ENCODE results near the gene DPP7.

DPP7 gene

DNA sequence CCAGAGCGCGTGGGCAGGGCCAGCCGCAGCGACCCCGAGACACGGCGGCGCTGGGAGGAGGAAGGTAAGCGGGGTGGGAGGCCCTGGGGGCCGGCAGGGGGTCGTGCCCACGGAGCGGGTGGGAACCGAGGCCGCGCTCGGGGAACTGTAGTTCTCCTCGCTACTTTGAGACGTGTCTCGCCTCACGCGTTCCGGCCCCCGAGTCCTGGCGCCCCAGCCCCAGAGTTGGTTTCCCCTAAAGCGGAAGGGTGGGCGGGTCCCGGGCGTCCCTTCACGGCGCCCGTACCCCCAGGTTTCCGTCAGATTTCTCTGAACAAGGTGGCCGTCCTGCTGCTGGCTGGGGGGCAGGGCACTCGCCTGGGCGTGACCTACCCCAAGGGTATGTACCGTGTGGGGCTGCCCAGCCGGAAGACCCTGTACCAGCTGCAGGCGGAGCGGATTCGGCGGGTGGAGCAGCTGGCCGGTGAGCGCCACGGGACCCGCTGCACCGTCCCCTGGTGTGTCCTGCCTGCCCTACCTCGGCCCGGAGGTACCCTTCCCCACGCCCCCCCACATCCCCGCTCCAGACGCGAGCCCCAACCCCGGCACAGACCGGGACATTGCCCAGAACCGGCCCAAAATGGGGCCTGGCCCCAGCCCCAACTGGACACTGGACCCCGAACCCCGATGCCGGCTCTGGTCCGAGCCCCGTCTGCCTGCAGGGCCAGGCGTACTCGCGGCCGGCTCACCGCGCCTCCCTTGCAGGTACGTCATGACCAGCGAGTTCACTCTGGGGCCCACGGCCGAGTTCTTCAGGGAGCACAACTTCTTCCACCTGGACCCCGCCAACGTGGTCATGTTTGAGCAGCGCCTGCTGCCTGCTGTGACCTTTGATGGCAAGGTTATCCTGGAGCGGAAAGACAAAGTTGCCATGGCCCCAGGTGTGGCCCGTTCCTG is 36.5 kb downstream of the DPP7 start (continued):
- TF ChIP-seq, protein P1, sequence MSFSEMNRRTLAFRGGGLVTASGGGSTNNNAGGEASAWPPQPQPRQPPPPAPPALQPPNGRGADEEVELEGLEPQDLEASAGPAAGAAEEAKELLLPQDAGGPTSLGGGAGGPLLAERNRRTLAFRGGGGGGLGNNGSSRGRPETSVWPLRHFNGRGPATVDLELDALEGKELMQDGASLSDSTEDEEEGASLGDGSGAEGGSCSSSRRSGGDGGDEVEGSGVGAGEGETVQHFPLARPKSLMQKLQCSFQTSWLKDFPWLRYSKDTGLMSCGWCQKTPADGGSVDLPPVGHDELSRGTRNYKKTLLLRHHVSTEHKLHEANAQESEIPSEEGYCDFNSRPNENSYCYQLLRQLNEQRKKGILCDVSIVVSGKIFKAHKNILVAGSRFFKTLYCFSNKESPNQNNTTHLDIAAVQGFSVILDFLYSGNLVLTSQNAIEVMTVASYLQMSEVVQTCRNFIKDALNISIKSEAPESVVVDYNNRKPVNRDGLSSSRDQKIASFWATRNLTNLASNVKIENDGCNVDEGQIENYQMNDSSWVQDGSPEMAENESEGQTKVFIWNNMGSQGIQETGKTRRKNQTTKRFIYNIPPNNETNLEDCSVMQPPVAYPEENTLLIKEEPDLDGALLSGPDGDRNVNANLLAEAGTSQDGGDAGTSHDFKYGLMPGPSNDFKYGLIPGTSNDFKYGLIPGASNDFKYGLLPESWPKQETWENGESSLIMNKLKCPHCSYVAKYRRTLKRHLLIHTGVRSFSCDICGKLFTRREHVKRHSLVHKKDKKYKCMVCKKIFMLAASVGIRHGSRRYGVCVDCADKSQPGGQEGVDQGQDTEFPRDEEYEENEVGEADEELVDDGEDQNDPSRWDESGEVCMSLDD (tag by site-specific recombination; IDR thresholded peaks at IDR 0.05) = peak; percentile 59; the same call in 1 of the 2 replicates
- TF ChIP-seq HOXD13 (CRISPR knock-in tag; IDR thresholded peaks at IDR 0.05; ENCODE audit: borderline replicate concordance) (no peak), ZFHX2 (tag by site-specific recombination; conservative IDR thresholded peaks at IDR 0.05) (peak; percentile 73), ZNF169 (tag by site-specific recombination; IDR thresholded peaks at IDR 0.05) (no peak), ZNF112 (tag by site-specific recombination; IDR thresholded peaks at IDR 0.05) (no peak), MYNN (tag by site-specific recombination; IDR thresholded peaks at IDR 0.05; ENCODE audit: borderline replicate concordance) (no peak), YY1 (tag by site-specific recombination; IDR thresholded peaks at IDR 0.05) (no peak), ZNF624 (tag by site-specific recombination; IDR thresholded peaks at IDR 0.05) (no peak), ZNF548 (tag by site-specific recombination; IDR thresholded peaks at IDR 0.05) (no peak), SP2 (tag by site-specific recombination; IDR thresholded peaks at IDR 0.05) (0 out of 2 replicates have a peak, but pooled peaks have one; percentile 9), ZNF596 (tag by site-specific recombination; IDR thresholded peaks at IDR 0.05) (no peak), ZBTB21 (tag by site-specific recombination; IDR thresholded peaks at IDR 0.05) (no peak), GLI2 (tag by site-specific recombination; IDR thresholded peaks at IDR 0.05; ENCODE audit: borderline replicate concordance, low read depth) (no peak), ZFP41 (tag by site-specific recombination; IDR thresholded peaks at IDR 0.05; ENCODE audit: borderline replicate concordance) (no peak), GLIS2 (tag by site-specific recombination; IDR thresholded peaks at IDR 0.05) (peak; percentile 54), REPIN1 (tag by site-specific recombination; IDR thresholded peaks at IDR 0.05; ENCODE audit: low read depth) (no peak), ZSCAN23 (tag by site-specific recombination; IDR thresholded peaks at IDR 0.05) (no peak), SP3 (tag by site-specific recombination; IDR thresholded peaks at IDR 0.05) (0 out of 2 replicates have a peak, but pooled peaks have one; percentile 15), ZNF423 (tag by site-specific recombination; IDR thresholded peaks at IDR 0.05) (no peak)
- TF ChIP-seq, protein P2, sequence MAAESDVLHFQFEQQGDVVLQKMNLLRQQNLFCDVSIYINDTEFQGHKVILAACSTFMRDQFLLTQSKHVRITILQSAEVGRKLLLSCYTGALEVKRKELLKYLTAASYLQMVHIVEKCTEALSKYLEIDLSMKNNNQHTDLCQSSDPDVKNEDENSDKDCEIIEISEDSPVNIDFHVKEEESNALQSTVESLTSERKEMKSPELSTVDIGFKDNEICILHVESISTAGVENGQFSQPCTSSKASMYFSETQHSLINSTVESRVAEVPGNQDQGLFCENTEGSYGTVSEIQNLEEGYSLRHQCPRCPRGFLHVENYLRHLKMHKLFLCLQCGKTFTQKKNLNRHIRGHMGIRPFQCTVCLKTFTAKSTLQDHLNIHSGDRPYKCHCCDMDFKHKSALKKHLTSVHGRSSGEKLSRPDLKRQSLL (tag by site-specific recombination; IDR thresholded peaks at IDR 0.05) = no peak
- TF ChIP-seq, protein P3, sequence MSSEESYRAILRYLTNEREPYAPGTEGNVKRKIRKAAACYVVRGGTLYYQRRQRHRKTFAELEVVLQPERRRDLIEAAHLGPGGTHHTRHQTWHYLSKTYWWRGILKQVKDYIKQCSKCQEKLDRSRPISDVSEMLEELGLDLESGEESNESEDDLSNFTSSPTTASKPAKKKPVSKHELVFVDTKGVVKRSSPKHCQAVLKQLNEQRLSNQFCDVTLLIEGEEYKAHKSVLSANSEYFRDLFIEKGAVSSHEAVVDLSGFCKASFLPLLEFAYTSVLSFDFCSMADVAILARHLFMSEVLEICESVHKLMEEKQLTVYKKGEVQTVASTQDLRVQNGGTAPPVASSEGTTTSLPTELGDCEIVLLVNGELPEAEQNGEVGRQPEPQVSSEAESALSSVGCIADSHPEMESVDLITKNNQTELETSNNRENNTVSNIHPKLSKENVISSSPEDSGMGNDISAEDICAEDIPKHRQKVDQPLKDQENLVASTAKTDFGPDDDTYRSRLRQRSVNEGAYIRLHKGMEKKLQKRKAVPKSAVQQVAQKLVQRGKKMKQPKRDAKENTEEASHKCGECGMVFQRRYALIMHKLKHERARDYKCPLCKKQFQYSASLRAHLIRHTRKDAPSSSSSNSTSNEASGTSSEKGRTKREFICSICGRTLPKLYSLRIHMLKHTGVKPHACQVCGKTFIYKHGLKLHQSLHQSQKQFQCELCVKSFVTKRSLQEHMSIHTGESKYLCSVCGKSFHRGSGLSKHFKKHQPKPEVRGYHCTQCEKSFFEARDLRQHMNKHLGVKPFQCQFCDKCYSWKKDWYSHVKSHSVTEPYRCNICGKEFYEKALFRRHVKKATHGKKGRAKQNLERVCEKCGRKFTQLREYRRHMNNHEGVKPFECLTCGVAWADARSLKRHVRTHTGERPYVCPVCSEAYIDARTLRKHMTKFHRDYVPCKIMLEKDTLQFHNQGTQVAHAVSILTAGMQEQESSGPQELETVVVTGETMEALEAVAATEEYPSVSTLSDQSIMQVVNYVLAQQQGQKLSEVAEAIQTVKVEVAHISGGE (tag by site-specific recombination; conservative IDR thresholded peaks at IDR 0.05; ENCODE audit: low read depth) = no peak
- TF ChIP-seq, protein P4, sequence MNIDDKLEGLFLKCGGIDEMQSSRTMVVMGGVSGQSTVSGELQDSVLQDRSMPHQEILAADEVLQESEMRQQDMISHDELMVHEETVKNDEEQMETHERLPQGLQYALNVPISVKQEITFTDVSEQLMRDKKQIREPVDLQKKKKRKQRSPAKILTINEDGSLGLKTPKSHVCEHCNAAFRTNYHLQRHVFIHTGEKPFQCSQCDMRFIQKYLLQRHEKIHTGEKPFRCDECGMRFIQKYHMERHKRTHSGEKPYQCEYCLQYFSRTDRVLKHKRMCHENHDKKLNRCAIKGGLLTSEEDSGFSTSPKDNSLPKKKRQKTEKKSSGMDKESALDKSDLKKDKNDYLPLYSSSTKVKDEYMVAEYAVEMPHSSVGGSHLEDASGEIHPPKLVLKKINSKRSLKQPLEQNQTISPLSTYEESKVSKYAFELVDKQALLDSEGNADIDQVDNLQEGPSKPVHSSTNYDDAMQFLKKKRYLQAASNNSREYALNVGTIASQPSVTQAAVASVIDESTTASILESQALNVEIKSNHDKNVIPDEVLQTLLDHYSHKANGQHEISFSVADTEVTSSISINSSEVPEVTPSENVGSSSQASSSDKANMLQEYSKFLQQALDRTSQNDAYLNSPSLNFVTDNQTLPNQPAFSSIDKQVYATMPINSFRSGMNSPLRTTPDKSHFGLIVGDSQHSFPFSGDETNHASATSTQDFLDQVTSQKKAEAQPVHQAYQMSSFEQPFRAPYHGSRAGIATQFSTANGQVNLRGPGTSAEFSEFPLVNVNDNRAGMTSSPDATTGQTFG (tag by site-specific recombination; IDR thresholded peaks at IDR 0.05; ENCODE audit: borderline replicate concordance) = no peak
- TF ChIP-seq, protein P5, sequence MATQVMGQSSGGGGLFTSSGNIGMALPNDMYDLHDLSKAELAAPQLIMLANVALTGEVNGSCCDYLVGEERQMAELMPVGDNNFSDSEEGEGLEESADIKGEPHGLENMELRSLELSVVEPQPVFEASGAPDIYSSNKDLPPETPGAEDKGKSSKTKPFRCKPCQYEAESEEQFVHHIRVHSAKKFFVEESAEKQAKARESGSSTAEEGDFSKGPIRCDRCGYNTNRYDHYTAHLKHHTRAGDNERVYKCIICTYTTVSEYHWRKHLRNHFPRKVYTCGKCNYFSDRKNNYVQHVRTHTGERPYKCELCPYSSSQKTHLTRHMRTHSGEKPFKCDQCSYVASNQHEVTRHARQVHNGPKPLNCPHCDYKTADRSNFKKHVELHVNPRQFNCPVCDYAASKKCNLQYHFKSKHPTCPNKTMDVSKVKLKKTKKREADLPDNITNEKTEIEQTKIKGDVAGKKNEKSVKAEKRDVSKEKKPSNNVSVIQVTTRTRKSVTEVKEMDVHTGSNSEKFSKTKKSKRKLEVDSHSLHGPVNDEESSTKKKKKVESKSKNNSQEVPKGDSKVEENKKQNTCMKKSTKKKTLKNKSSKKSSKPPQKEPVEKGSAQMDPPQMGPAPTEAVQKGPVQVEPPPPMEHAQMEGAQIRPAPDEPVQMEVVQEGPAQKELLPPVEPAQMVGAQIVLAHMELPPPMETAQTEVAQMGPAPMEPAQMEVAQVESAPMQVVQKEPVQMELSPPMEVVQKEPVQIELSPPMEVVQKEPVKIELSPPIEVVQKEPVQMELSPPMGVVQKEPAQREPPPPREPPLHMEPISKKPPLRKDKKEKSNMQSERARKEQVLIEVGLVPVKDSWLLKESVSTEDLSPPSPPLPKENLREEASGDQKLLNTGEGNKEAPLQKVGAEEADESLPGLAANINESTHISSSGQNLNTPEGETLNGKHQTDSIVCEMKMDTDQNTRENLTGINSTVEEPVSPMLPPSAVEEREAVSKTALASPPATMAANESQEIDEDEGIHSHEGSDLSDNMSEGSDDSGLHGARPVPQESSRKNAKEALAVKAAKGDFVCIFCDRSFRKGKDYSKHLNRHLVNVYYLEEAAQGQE (tag by site-specific recombination; IDR thresholded peaks at IDR 0.05) = no peak
- TF ChIP-seq, protein P6, sequence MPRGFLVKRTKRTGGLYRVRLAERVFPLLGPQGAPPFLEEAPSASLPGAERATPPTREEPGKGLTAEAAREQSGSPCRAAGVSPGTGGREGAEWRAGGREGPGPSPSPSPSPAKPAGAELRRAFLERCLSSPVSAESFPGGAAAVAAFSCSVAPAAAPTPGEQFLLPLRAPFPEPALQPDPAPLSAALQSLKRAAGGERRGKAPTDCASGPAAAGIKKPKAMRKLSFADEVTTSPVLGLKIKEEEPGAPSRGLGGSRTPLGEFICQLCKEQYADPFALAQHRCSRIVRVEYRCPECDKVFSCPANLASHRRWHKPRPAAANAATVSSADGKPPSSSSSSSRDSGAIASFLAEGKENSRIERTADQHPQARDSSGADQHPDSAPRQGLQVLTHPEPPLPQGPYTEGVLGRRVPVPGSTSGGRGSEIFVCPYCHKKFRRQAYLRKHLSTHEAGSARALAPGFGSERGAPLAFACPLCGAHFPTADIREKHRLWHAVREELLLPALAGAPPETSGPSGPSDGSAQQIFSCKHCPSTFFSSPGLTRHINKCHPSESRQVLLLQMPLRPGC (tag by site-specific recombination; IDR thresholded peaks at IDR 0.05) = no peak
